ENCODE data around the gene DPYSL5.
A peak's percentile ranks its signal among the peaks of the same experiment; 100 is the strongest.

DPYSL5 gene

GRCh38 chr2:26934985-26935384 lies 87.1 kb downstream of the DPYSL5 start:
- no peak for DNase-seq

GRCh38 chr2:26936855-26937254 lies 88.9 kb downstream of the DPYSL5 start:
- no peak for DNase-seq

GRCh38 chr2:26938399-26939118 lies 90.6 kb downstream of the DPYSL5 start:
- DNase-seq, result no peak

- DNase-seq, result no peak
These were observed 92.1 kb downstream of the DPYSL5 start for GRCh38 chr2:26940001-26940400.

- no peak for DNase-seq
These were observed 93.6 kb downstream of the DPYSL5 start for GRCh38 chr2:26941486-26941885.

GRCh38 chr2:26942543-26943295 lies 94.8 kb downstream of the DPYSL5 start:
- peak; percentile 73 for DNase-seq

- no peak for DNase-seq
These were observed 98.2 kb downstream of the DPYSL5 start for GRCh38 chr2:26945991-26946750.

- DNase-seq, result peak; percentile 82
These were observed 99.2 kb downstream of the DPYSL5 start for GRCh38 chr2:26946841-26947784.

- no peak for DNase-seq
These were observed 100.9 kb downstream of the DPYSL5 start for GRCh38 chr2:26948800-26949199.

GRCh38 chr2:26950246-26950645 lies 102.3 kb downstream of the DPYSL5 start:
- DNase-seq, result no peak

- no peak for DNase-seq
These were observed 103.3 kb downstream of the DPYSL5 start for GRCh38 chr2:26951236-26951635.

- DNase-seq, result no peak
These were observed 104.4 kb downstream of the DPYSL5 start for GRCh38 chr2:26952374-26952773.

- no peak for DNase-seq
These were observed 106.2 kb downstream of the DPYSL5 start for GRCh38 chr2:26954135-26954534.

GRCh38 chr2:26957041-26957440 lies 109.1 kb downstream of the DPYSL5 start:
- DNase-seq, result no peak

GRCh38 chr2:26957534-26957933 lies 109.6 kb downstream of the DPYSL5 start:
- no peak for DNase-seq

GRCh38 chr2:26959331-26959730 lies 111.4 kb downstream of the DPYSL5 start:
- DNase-seq, result no peak

GRCh38 chr2:26964446-26965130 lies 116.7 kb downstream of the DPYSL5 start:
- DNase-seq, result no peak

- no peak for DNase-seq
These were observed 120.1 kb downstream of the DPYSL5 start for GRCh38 chr2:26968001-26968400.

GRCh38 chr2:26969077-26969844 lies 121.3 kb downstream of the DPYSL5 start:
- no peak for DNase-seq

GRCh38 chr2:26970244-26970927 lies 122.5 kb downstream of the DPYSL5 start, which contains the start of gene MAPRE3:
TSS of gene MAPRE3 (plus strand) at chr2:26970637. CDS start at chr2:27022219, 51,582 bp downstream.
- DNase-seq, result peak; percentile 94
